GM18858 (cell line): ENCODE measurements around the gene AJM1.

Source experiments
- ATAC-seq: cut with Tn5 transposase; IDR thresholded peaks from one replicate; pipeline ENCODE4 v1.9.1; 2021; ENCODE audit not compliant: unreplicated experiment

AJM1 gene

GRCh38 chr9:136807281-136808074 lies 34.8 kb upstream of the AJM1 start, which contains the start of gene RABL6:
Gene RABL6 (plus strand): TSS chr9:136807948. CDS start chr9:136808197, 249 bp downstream.
- no peak for ATAC-seq

- ATAC-seq = no peak
Observed at GRCh38 chr9:136808075-136808805, 34.0 kb upstream of the AJM1 start.

- ATAC-seq = no peak
Observed at GRCh38 chr9:136808806-136809158, 33.5 kb upstream of the AJM1 start.

GRCh38 chr9:136814725-136815421 lies 27.4 kb upstream of the AJM1 start:
- ATAC-seq = no peak

- no peak for ATAC-seq
Observed at GRCh38 chr9:136815422-136815782, 26.9 kb upstream of the AJM1 start.

- ATAC-seq = no peak
Observed at GRCh38 chr9:136820971-136821825, 21.1 kb upstream of the AJM1 start.

- ATAC-seq = no peak
Observed at GRCh38 chr9:136821826-136822544, 20.3 kb upstream of the AJM1 start.

- ATAC-seq = no peak
Observed at GRCh38 chr9:136823136-136824046, 18.9 kb upstream of the AJM1 start.

GRCh38 chr9:136824496-136825225 lies 17.6 kb upstream of the AJM1 start:
- ATAC-seq = no peak

- no peak for ATAC-seq
Observed at GRCh38 chr9:136825295-136826187, 16.7 kb upstream of the AJM1 start.

GRCh38 chr9:136826188-136826541 lies 16.1 kb upstream of the AJM1 start:
- ATAC-seq = no peak

GRCh38 chr9:136826703-136827582 lies 15.3 kb upstream of the AJM1 start:
- ATAC-seq = no peak

- ATAC-seq = no peak
Observed at GRCh38 chr9:136827794-136828473, 14.3 kb upstream of the AJM1 start.

- ATAC-seq = no peak
Observed at GRCh38 chr9:136828474-136829140, 13.7 kb upstream of the AJM1 start.

- no peak for ATAC-seq
Observed at GRCh38 chr9:136829412-136829811, 12.9 kb upstream of the AJM1 start.
